Neuronal stem cell (in vitro differentiated cells): ENCODE measurements around the gene AATF.

Source experiments
- DNase-seq: peaks from one replicate; pipeline ENCODE4 v3.0.0-alpha.2; 2013; ENCODE audit warnings: low spot score
- H2AFZ ChIP-seq: one replicate; pipeline ENCODE4 v1.6.1; 2013; ENCODE audit warnings: mild to moderate bottlenecking, low read length, inconsistent platforms
- H2AK5ac ChIP-seq: 2 replicates; pipeline ENCODE4 v1.6.1; 2013; ENCODE audit warnings: low read depth, mild to moderate bottlenecking, inconsistent platforms, low read length, moderate library complexity, mixed read lengths
- H2BK120ac ChIP-seq: 2 replicates; pipeline ENCODE4 v1.6.1; 2013; ENCODE audit warnings: low read depth, mild to moderate bottlenecking, inconsistent platforms, low read length, moderate library complexity, mixed read lengths
- H2BK12ac ChIP-seq: one replicate; pipeline ENCODE4 v1.6.1; 2013; ENCODE audit warnings: low read length, inconsistent platforms
- H2BK15ac ChIP-seq: 2 replicates; pipeline ENCODE4 v1.6.1; 2013; ENCODE audit warnings: mild to moderate bottlenecking, low read length, inconsistent platforms, mixed read lengths
- H2BK5ac ChIP-seq: one replicate; pipeline ENCODE4 v1.6.1; 2013; ENCODE audit warnings: inconsistent platforms, mild to moderate bottlenecking, low read length, moderate library complexity
- H3K14ac ChIP-seq: one replicate; pipeline ENCODE4 v1.6.1; 2013; ENCODE audit warnings: low read length, inconsistent platforms
- H3K18ac ChIP-seq: 2 replicates; pipeline ENCODE4 v1.6.1; 2013; ENCODE audit warnings: low read length, inconsistent platforms
- H3K23ac ChIP-seq: 2 replicates; pipeline ENCODE4 v1.6.1; 2013; ENCODE audit warnings: low read depth, mild to moderate bottlenecking, mixed read lengths, low read length, inconsistent platforms; ENCODE audit not compliant: poor library complexity
- H3K27ac ChIP-seq: replicated peaks from 3 replicates; pipeline ENCODE4 v1.5.1; 2013; ENCODE audit warnings: low read length, inconsistent platforms
- H3K27me3 ChIP-seq, 3 experiments: 2 replicates each; pipeline ENCODE4 v1.6.1; 2013; ENCODE audit warnings: low read length in 3 of 3, mild to moderate bottlenecking in 2 of 3, inconsistent platforms in 1 of 3, low read depth in 1 of 3, mixed read lengths in 1 of 3, moderate library complexity in 1 of 3; ENCODE audit not compliant: control insufficient read depth in 3 of 3, insufficient read depth in 3 of 3
- H3K36me3 ChIP-seq, 2 donors: replicated peaks in 1 of 2; 2 replicates each; pipeline ENCODE4 v1.6.1; 2013; ENCODE audit warnings: low read length in 2 of 2; ENCODE audit not compliant: control insufficient read depth in 2 of 2, insufficient read depth in 2 of 2
- H3K4ac ChIP-seq: 2 replicates; pipeline ENCODE4 v1.6.1; 2013; ENCODE audit warnings: inconsistent platforms, mild to moderate bottlenecking, low read length, moderate library complexity
- H3K4me1 ChIP-seq, 2 donors: 1 replicate in 1 of 2; 2 replicates in 1 of 2; pipeline ENCODE4 v1.6.1; 2013; ENCODE audit warnings: low read length in 2 of 2, low read depth in 1 of 2; ENCODE audit not compliant: control insufficient read depth in 2 of 2, insufficient read depth in 1 of 2
- H3K4me2 ChIP-seq: one replicate; pipeline ENCODE4 v1.6.1; 2013; ENCODE audit warnings: mild to moderate bottlenecking, low read length, inconsistent platforms; ENCODE audit not compliant: insufficient read depth, poor library complexity, severe bottlenecking
- H3K4me3 ChIP-seq, 2 donors: 2 replicates each; pipeline ENCODE4 v1.5.1; 2013; ENCODE audit warnings: low read length in 2 of 2, mild to moderate bottlenecking in 2 of 2, inconsistent platforms in 1 of 2, moderate library complexity in 1 of 2
- H3K79me1 ChIP-seq: one replicate; pipeline ENCODE4 v1.6.1; 2013; ENCODE audit warnings: low read depth, mild to moderate bottlenecking, inconsistent platforms, low read length, moderate library complexity
- H3K9ac ChIP-seq: one replicate; pipeline ENCODE4 v1.6.1; 2013; ENCODE audit warnings: mild to moderate bottlenecking, low read depth, low read length, inconsistent platforms; ENCODE audit not compliant: poor library complexity
- H3K9me3 ChIP-seq, 2 donors: replicated peaks in 1 of 2; 2 replicates each; pipeline versions ENCODE3 to v1.6.1; 2013; ENCODE audit warnings: low read length in 2 of 2, mild to moderate bottlenecking in 2 of 2, inconsistent platforms in 1 of 2, low read depth in 1 of 2, mixed read lengths in 1 of 2, moderate library complexity in 1 of 2; ENCODE audit not compliant: control insufficient read depth in 2 of 2, insufficient read depth in 1 of 2
- H4K8ac ChIP-seq: one replicate; pipeline ENCODE4 v1.6.1; 2013; ENCODE audit warnings: low read depth, mild to moderate bottlenecking, inconsistent platforms, low read length, moderate library complexity
- H4K91ac ChIP-seq: one replicate; pipeline ENCODE4 v1.6.1; 2013; ENCODE audit warnings: low read length, low read depth, mild to moderate bottlenecking, inconsistent platforms; ENCODE audit not compliant: poor library complexity
- WGBS, 2 donors: extraction: QIAGEN DNeasy Blood & Tissue Kit; methylation state at CpG; one replicate each; pipeline ENCODE4 v1.1.7; 2013; ENCODE audit warnings: missing lambda C conversion rate in 2 of 2, mixed read lengths in 1 of 2; ENCODE audit not compliant: insufficient read length in 2 of 2, insufficient replicate concordance in 1 of 2; ENCODE audit errors: extremely low coverage in 2 of 2; 5-methylcytosine and 5-hydroxymethylcytosine counted together

AATF gene

DNA sequence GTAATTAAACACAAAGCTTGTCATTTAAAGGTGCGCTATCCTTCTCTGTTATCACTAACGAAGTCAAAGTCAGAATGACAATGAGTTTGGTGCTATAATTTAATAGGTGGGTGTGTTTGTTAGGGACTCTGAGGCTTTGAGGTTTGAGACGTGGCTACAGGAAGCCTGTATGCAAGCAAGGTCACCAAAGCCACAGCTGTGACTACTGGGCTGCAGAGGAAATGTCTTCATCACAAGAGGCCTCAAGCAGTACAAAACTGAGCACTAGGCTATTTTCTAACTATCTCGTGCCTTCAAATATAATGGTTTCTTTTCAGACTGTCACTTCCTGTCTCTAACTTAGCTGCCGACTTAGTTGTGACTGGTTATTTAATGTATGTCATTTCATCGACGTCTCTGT, 141.2 kb downstream of the AATF start:
- Histone ChIP-seq H3K18ac (no peak overlapping the region), H3K14ac (no peak overlapping the region), H3K27ac (no peak overlapping the region), H3K9me3 (no peaks in the 10 kb centered on the region), H3K36me3 (peaks cover 35 to 97% of the 10 kb centered on the region in 2 donors), H2BK12ac (no peak overlapping the region), H2BK5ac (no peak overlapping the region), H2BK120ac (no peak overlapping the region), H3K27me3 (no peaks in the 10 kb centered on the region), H3K79me1 (no peaks in the 10 kb centered on the region), H2BK15ac (no peak overlapping the region), H3K4me3 (no peak overlapping the region), H4K91ac (no peak overlapping the region), H3K4ac (no peak overlapping the region), H3K4me2 (no peak overlapping the region), H3K23ac (no peak overlapping the region), H3K9ac (no peak overlapping the region), H4K8ac (no peak overlapping the region), H2AFZ (no peak overlapping the region), H2AK5ac (no peak overlapping the region), H3K4me1 (peaks cover 0 to 18% of the 10 kb centered on the region in 2 donors)
- WGBS, 2 donors = no CpG with 5 or more reads among the region's 7 CpGs
- DNase-seq = no peak

GRCh38 chr17:37090941-37091340, 142.2 kb downstream of the AATF start:
- no peak overlapping the region for H3K4me3 ChIP-seq
- H3K23ac ChIP-seq = no peak overlapping the region
- no peak overlapping the region for H4K8ac ChIP-seq
- H3K79me1 ChIP-seq = no peaks in the 10 kb centered on the region
- no peak overlapping the region for H2BK12ac ChIP-seq
- H4K91ac ChIP-seq = no peak overlapping the region
- H3K4me2 ChIP-seq = no peak overlapping the region
- H3K9ac ChIP-seq = no peak overlapping the region
- no peak overlapping the region for H3K18ac ChIP-seq
- no peak overlapping the region for H2BK120ac ChIP-seq
- WGBS, 2 donors = no CpG with 5 or more reads among the region's 3 CpGs
- H2BK15ac ChIP-seq = no peak overlapping the region
- no peak overlapping the region for H3K4ac ChIP-seq
- no peaks in the 10 kb centered on the region for H3K9me3 ChIP-seq
- DNase-seq = no peak
- H2BK5ac ChIP-seq = no peak overlapping the region
- H3K14ac ChIP-seq = no peak overlapping the region
- peaks cover 0 to 18% of the 10 kb centered on the region in 2 donors for H3K4me1 ChIP-seq
- no peak overlapping the region for H3K27ac ChIP-seq
- H2AK5ac ChIP-seq = no peak overlapping the region
- H3K36me3 ChIP-seq = peaks cover 35 to 97% of the 10 kb centered on the region in 2 donors
- no peak overlapping the region for H2AFZ ChIP-seq
- no peaks in the 10 kb centered on the region for H3K27me3 ChIP-seq

GRCh38 chr17:37092071-37092470, 143.3 kb downstream of the AATF start:
- WGBS, 2 donors = no CpG with 5 or more reads among the region's 2 CpGs
- no peak overlapping the region for H4K8ac ChIP-seq

DNA sequence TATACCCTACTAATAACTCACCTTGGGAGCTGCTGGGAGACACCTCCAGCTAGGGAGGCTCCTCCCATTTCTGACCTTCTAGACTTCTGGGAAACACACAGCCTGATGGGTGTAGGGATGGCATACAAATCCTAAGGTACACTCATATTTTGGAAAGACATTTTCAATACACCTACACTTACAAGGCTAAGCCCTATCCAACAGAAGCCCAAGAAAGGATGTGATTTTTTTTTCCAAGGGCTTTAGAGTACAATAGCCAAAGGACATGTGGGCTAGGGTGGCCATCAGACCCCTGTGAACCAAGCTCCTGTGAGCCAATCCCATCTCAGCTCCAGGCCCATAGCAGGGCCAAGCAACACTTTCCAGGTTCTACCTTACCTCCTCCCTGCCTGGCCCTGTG, 143.9 kb downstream of the AATF start:
- Histone ChIP-seq H2BK5ac (no peak overlapping the region), H2AFZ (no peak overlapping the region), H3K23ac (no peak overlapping the region), H3K4me2 (no peak overlapping the region), H2AK5ac (no peak overlapping the region), H3K27me3 (no peaks in the 10 kb centered on the region), H3K18ac (no peak overlapping the region), H3K14ac (no peak overlapping the region), H3K9me3 (no peaks in the 10 kb centered on the region), H3K4ac (no peak overlapping the region), H3K9ac (no peak overlapping the region), H4K8ac (no peak overlapping the region), H3K27ac (no peak overlapping the region), H3K79me1 (no peaks in the 10 kb centered on the region), H3K36me3 (peaks cover 38 to 97% of the 10 kb centered on the region in 2 donors), H3K4me3 (no peak overlapping the region), H2BK15ac (no peak overlapping the region), H2BK12ac (no peak overlapping the region), H4K91ac (no peak overlapping the region), H2BK120ac (no peak overlapping the region), H3K4me1 (peaks cover 0 to 18% of the 10 kb centered on the region in 2 donors)
- DNase-seq = no peak

More at GRCh38 chr17:37092071-37092470, 143.3 kb downstream of the AATF start:
- no peaks in the 10 kb centered on the region for H3K79me1 ChIP-seq
- H3K9ac ChIP-seq = no peak overlapping the region
- H3K18ac ChIP-seq = no peak overlapping the region
- H2BK12ac ChIP-seq = no peak overlapping the region
- H3K4me3 ChIP-seq = no peak overlapping the region
- H3K27me3 ChIP-seq = no peaks in the 10 kb centered on the region
- H3K4me2 ChIP-seq = no peak overlapping the region
- H3K36me3 ChIP-seq = peaks cover 36 to 97% of the 10 kb centered on the region in 2 donors
- H4K91ac ChIP-seq = no peak overlapping the region
- no peak overlapping the region for H3K14ac ChIP-seq
- no peaks in the 10 kb centered on the region for H3K9me3 ChIP-seq
- no peak overlapping the region for H2BK5ac ChIP-seq
- H3K4ac ChIP-seq = no peak overlapping the region
- DNase-seq = no peak
- H3K23ac ChIP-seq = no peak overlapping the region
- no peak overlapping the region for H2BK15ac ChIP-seq
- peaks cover 0 to 18% of the 10 kb centered on the region in 2 donors for H3K4me1 ChIP-seq
- no peak overlapping the region for H3K27ac ChIP-seq
- no peak overlapping the region for H2BK120ac ChIP-seq
- no peak overlapping the region for H2AK5ac ChIP-seq
- no peak overlapping the region for H2AFZ ChIP-seq
